ENCODE results near the gene USP4.
A peak's percentile ranks its signal among the peaks of the same experiment; 100 is the strongest.
"Not testable (repeated sequence)": the region's sequence is repeated elsewhere in the genome, so short reads cannot be mapped to it uniquely, and the experiment has no call there.

USP4 gene

GRCh38 chr3:49339941-49340800 lies at the start of gene USP4:
Gene USP4, minus strand, starts transcription at chr3:49340053. Its CDS starts 29 bp downstream, at chr3:49340024.
- peak; percentile 92 for DNase-seq

- DNase-seq: no peak
Observed at GRCh38 chr3:49389297-49389696, 49.4 kb upstream of the USP4 start.

GRCh38 chr3:49388289-49388820 lies 48.5 kb upstream of the USP4 start:
- no peak for DNase-seq

GRCh38 chr3:49387721-49388120 lies 47.9 kb upstream of the USP4 start:
- DNase-seq: no peak

- no peak for DNase-seq
Observed at GRCh38 chr3:49386056-49386756, 46.4 kb upstream of the USP4 start.

- no peak for DNase-seq
Observed at GRCh38 chr3:49385617-49386016, 45.8 kb upstream of the USP4 start.

GRCh38 chr3:49383387-49383786 lies 43.5 kb upstream of the USP4 start:
- no peak for DNase-seq

- DNase-seq: peak; percentile 47
Observed at GRCh38 chr3:49378249-49378895, 38.5 kb upstream of the USP4 start.

- DNase-seq: no peak
Observed at GRCh38 chr3:49377483-49377882, 37.6 kb upstream of the USP4 start.

- DNase-seq: no peak
Observed at GRCh38 chr3:49371946-49372345, 32.1 kb upstream of the USP4 start.

- DNase-seq: no peak
Observed at GRCh38 chr3:49370585-49371290, 30.9 kb upstream of the USP4 start.

- no peak for DNase-seq
Observed at GRCh38 chr3:49362561-49362960, 22.7 kb upstream of the USP4 start.

GRCh38 chr3:49359623-49360022 lies 19.8 kb upstream of the USP4 start:
- DNase-seq: no peak

GRCh38 chr3:49358884-49359225 lies 19.0 kb upstream of the USP4 start:
- DNase-seq: no peak

GRCh38 chr3:49358217-49358883 lies 18.5 kb upstream of the USP4 start, which contains the start of gene GPX1:
Gene GPX1, minus strand, starts transcription at chr3:49358353. Its CDS starts 75 bp downstream, at chr3:49358278.
- peak; percentile 96 for DNase-seq

- DNase-seq: peak; percentile 48
Observed at GRCh38 chr3:49357443-49358216, 17.8 kb upstream of the USP4 start.

- not testable (repeated sequence) for DNase-seq
Observed at GRCh38 chr3:49357095-49357442, 17.2 kb upstream of the USP4 start.

- DNase-seq: no peak
Observed at GRCh38 chr3:49352890-49353421, 13.1 kb upstream of the USP4 start.

- DNase-seq: no peak
Observed at GRCh38 chr3:49352281-49352680, 12.4 kb upstream of the USP4 start.

GRCh38 chr3:49351521-49352011 lies 11.7 kb upstream of the USP4 start:
- DNase-seq: no peak

All from right forelimb (tissue), 1 donor.